ENCODE results near the gene ADAM15. TPM values are rescaled to one million over a fixed set of nuclear protein-coding genes. Genes with fewer than 3 reads are reported as not detected.
A peak's percentile ranks its signal among the peaks of the same experiment; 100 is the strongest.

ADAM15 gene
- total RNA-seq, 2 experiments from 2014 or later = 53.8 to 55.8 TPM

DNA sequence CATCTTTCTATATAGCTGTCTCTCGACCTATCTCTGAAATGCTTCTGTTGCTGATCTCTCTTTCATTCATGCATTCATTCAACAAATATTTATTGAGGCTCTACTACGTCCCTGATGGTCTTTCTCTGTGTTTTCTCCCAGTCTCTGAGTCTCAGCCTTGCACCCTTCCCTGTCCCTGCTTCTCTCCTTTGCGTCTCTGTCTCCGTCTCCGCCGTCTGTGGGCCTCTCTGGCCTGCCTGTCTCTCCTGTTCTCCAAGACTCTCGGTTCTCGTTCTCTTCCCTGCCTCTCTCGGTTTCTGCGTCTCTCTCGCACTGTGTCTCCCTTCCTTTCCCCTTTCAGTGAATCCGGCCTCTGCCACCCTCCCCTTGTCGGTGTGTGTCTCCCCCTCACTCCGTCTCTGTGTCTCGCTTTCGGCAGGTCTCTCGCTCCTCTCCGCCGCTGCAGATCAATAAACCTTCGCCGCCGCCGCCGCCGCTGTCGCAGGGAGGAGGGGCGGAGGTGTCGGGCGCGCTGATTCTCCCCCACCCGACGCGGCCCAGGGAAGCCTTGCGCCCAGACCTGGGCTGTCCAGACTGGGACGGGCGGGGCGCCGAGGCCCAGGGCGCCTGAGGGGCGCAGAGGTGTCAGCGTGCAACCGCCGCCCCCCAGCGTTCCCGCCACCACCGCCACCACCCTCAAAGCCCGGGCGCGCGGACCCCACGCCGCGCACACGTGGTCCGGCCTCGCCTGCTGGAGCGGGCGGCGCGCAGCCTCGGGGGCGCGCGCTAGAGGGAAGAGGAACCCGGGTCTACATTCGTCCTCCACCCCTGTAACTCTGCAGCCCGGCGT lies 30.6 kb downstream of the ADAM15 start:
- H3K27me3 Mint-ChIP-seq (ENCODE audit: low read depth) = peaks cover 42% of the 10 kb centered on the region
- no peak overlapping the region for H3K27ac Mint-ChIP-seq
- H3K4me1 Mint-ChIP-seq (ENCODE audit: low read depth) = peaks cover 44% of the 10 kb centered on the region
- peak overlapping the region; percentile 28 for H3K4me3 Mint-ChIP-seq
- no peak for DNase-seq
- intact Hi-C loops (cut with micrococcal nuclease) = loop anchor here (5.0 kb wide), 1 partner anchor 289 kb away; no protein-coding TSS in a partner anchor
- H3K36me3 Mint-ChIP-seq (ENCODE audit: low read depth) = no peaks in the 10 kb centered on the region
- no peaks in the 10 kb centered on the region for H3K9me3 Mint-ChIP-seq
- CTCF ChIA-PET = interaction anchor here (0.6 to 4.2 kb wide), 7 partner anchors 10 to 86 kb away, joined by 3 to 75 read pairs (median 4); partner anchors contain the start of gene EFNA4

DNA sequence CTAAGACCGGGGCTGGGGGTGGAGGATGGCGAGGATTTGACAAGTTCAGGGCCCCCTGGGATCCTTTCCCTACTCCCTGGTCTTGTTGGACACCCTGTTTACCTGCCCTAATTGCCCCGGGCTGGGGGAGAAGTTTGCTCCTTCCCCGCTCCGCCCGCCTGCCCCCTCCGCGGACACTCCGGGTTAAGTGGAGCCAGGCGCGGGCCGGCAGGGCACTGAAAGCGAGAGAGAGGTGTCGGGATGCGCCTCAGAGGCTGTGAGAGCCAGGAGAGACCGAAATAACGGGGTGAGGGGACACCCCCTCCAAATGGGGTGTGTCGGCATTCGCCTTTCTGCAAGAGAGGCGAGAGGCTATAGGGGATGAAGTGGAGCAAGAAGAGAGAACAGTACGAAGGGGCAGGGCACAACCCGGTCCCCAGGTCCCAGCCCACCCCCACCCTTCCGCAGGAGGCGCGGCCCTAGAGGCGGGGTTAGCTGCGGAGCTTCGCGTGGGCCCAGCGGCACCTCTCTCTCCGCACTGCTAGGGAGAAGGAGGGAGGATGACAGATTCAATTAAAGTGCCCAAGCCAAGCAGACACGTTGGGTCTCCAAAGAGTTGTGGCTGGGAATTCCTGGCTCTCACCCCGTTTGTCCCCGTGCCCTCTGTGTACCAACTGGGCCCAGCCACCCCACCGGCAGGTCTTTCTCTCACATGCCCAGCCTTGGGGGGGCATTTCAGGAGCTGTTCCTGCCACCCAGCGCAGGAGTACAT lies 31.4 kb downstream of the ADAM15 start:
- CTCF ChIA-PET = interaction anchor here (1.8 to 4.6 kb wide), 4 partner anchors 18 to 88 kb away, joined by 4 to 75 read pairs (median 62); partner anchors contain the start of genes EFNA4 and KRTCAP2
- intact Hi-C loops (cut with micrococcal nuclease) = loop anchor here (5.0 kb wide), 1 partner anchor 290 kb away; no protein-coding TSS in a partner anchor
- H3K9me3 Mint-ChIP-seq = no peaks in the 10 kb centered on the region
- H3K27ac Mint-ChIP-seq = no peak overlapping the region
- DNase-seq = no peak
- peaks cover 44% of the 10 kb centered on the region for H3K4me1 Mint-ChIP-seq (ENCODE audit: low read depth)
- H3K36me3 Mint-ChIP-seq (ENCODE audit: low read depth) = no peaks in the 10 kb centered on the region
- peaks cover 42% of the 10 kb centered on the region for H3K27me3 Mint-ChIP-seq (ENCODE audit: low read depth)
- peak overlapping the region; percentile 22 for H3K4me3 Mint-ChIP-seq

DNA sequence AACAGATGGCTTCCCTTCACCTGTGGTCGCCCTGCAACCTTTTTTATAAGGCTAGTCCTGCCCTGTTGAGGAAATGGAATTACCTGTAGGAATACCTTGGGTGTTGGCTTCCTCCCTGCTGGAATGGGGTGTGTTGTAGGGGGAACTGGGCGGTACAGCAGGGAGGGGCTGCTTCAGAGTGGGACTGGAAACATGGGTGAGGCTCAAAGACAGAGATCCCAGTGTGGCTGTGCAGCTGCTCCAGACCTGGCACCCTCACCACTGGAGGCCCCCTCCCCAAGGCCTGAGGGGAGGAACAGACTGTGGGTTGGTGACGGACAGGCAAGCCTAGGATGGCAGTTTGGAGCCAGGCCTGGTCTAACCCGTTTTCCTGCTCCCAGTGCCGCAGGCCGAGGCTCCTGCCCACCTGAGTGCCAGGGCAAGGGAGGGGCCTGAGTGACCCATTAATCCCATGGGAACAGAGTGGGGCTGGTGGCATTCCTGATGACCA lies 32.0 kb downstream of the ADAM15 start:
- H3K27ac Mint-ChIP-seq = no peak overlapping the region
- DNase-seq = no peak

DNA sequence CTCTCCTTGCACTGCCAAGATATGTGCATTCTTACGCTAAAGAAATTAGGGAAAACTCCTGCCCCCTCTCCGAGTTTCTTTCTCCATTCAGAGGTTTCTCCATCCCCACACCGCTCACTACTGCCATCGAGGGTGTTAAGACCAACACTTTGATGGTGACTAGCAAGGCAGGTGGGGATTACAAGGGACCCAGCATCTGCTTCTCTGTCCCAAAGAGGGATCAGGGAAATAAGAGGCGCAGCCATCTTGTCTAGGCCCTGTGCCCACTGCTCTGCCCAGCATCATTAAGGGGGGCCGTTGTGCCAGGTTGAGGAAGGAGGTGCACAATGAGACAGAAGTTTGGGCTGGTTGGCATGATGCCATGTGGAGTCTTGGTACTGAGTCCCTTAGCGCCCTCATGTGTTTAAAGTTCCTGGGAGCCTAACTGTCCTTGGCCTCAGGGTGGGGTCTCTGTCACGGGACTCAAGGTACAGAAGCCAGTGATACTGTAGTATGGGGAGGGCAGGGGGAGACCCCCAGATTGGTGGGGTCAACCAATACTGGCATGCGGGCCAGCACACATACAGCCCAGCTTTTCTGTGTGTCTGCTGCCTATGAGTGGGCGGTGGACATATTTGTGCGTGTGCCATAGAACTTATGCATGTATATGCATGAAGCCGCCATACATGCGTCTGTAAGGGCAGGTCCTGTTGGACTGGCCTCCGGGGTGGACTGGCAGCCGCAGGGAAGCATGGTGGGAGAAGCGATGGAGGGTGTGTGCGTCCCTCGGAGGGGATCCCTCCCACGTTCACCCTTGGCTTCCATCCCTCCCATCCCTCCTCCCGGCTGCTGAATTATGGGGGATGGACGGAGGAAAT lies 33.0 kb downstream of the ADAM15 start:
- no peaks in the 10 kb centered on the region for H3K9me3 Mint-ChIP-seq
- CTCF ChIA-PET = interaction anchor here (0.6 to 4.6 kb wide), 24 partner anchors 9 to 524 kb away, joined by 3 to 75 read pairs (median 5); partner anchors contain the start of genes ADAM15, EFNA4, KRTCAP2 and LENEP
- intact Hi-C loops (cut with micrococcal nuclease) = loop anchor here (1.0 to 5.0 kb wide), 8 partner anchors 13 to 525 kb away; partner anchors contain the start of genes ADAM15, CKS1B, EFNA4 and UBE2Q1
- H3K27me3 Mint-ChIP-seq (ENCODE audit: low read depth) = peaks cover 41% of the 10 kb centered on the region
- H3K27ac Mint-ChIP-seq = no peak overlapping the region
- H3K4me3 Mint-ChIP-seq = peak overlapping the region; percentile 95
- H3K4me1 Mint-ChIP-seq (ENCODE audit: low read depth) = peaks cover 42% of the 10 kb centered on the region
- DNase-seq = peak; percentile 73
- H3K36me3 Mint-ChIP-seq (ENCODE audit: low read depth) = no peaks in the 10 kb centered on the region

More for the DNA sequence above, 32.0 kb downstream of the ADAM15 start:
- intact Hi-C loops (cut with micrococcal nuclease) = loop anchor here (5.0 kb wide), 1 partner anchor 291 kb away; no protein-coding TSS in a partner anchor
- Mint-ChIP-seq H3K4me1 (ENCODE audit: low read depth) (peaks cover 44% of the 10 kb centered on the region), H3K9me3 (no peaks in the 10 kb centered on the region), H3K27me3 (ENCODE audit: low read depth) (peaks cover 42% of the 10 kb centered on the region), H3K36me3 (ENCODE audit: low read depth) (no peaks in the 10 kb centered on the region), H3K4me3 (no peak overlapping the region)
- CTCF ChIA-PET = interaction anchor here (0.6 to 4.6 kb wide), 6 partner anchors 19 to 523 kb away, joined by 3 to 75 read pairs (median 28); partner anchors contain the start of genes EFNA4 and KRTCAP2

DNA sequence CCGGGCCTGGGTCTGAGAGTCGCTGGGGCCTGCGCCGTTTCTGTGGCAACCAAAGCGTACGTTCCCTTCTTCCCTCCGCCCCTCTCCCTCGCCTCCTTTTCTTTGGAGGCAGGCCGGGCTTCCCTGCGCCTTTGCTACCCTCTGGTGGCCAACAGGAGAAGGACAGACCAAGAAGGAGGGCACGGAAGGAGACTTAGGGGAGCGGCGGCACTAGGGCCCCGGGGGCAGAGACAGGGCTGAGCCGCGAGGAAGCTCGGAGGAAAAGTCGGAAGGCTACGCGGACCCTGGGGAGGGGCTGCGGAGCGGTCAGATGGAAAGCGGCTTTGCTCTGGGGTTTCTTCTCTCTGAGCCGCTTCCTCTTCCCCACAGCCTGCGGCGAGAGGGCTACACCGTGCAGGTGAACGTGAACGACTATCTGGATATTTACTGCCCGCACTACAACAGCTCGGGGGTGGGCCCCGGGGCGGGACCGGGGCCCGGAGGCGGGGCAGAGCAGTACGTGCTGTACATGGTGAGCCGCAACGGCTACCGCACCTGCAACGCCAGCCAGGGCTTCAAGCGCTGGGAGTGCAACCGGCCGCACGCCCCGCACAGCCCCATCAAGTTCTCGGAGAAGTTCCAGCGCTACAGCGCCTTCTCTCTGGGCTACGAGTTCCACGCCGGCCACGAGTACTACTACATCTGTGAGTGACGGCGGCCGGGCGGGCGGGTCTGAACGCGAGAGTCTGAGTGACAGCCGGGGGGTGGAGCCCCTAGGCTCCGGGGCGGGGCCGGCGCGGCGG lies 33.8 kb downstream of the ADAM15 start:
- peaks cover 34% of the 10 kb centered on the region for H3K4me1 Mint-ChIP-seq (ENCODE audit: low read depth)
- peak overlapping the region; percentile 88 for H3K27ac Mint-ChIP-seq
- intact Hi-C loops (cut with micrococcal nuclease) = loop anchor here (1.0 to 5.0 kb wide), 9 partner anchors 14 to 526 kb away; partner anchors contain the start of genes ADAM15, CKS1B, EFNA4 and UBE2Q1
- H3K36me3 Mint-ChIP-seq (ENCODE audit: low read depth) = no peaks in the 10 kb centered on the region
- H3K4me3 Mint-ChIP-seq = peak overlapping the region; percentile 95
- no peaks in the 10 kb centered on the region for H3K9me3 Mint-ChIP-seq
- peaks cover 33% of the 10 kb centered on the region for H3K27me3 Mint-ChIP-seq (ENCODE audit: low read depth)
- CTCF ChIA-PET = interaction anchor here (0.6 to 4.6 kb wide), 47 partner anchors 9 to 525 kb away, joined by 3 to 75 read pairs (median 4); partner anchors contain the start of genes ADAM15, CLK2, EFNA4 and KRTCAP2
- DNase-seq = peak; percentile 94

DNA sequence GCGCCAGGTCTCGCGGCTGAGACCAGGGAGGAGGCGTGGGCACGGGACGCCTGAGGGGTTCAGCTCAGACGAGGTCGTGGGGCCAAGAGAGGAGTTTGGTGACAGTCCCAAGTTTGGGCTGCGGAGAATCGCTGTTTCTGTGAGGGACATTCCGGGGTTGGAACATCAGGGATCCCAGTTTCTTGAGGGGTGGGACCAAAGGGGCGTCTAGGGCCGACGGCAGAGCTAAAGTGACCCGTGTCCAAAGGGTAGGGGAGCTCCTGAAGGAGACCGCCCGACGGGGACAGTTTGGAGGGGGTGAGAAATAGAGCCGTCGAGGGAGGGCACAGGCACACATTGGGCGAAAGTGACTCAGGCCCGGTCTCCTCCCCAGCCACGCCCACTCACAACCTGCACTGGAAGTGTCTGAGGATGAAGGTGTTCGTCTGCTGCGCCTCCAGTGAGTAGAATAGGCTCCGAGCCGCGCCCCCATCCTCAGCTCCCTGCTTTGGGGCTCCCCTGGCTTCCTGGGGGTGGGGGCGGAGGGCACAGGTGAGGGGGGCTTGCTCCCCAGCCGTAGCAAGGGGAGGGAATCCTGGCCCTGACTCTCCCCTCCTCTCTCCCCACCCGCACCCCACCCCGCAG lies 34.5 kb downstream of the ADAM15 start:
- DNase-seq = peak; percentile 89
- Mint-ChIP-seq H3K4me1 (ENCODE audit: low read depth) (peaks cover 33% of the 10 kb centered on the region), H3K27ac (peak overlapping the region; percentile 88), H3K4me3 (peak overlapping the region; percentile 95), H3K9me3 (no peaks in the 10 kb centered on the region), H3K36me3 (ENCODE audit: low read depth) (no peaks in the 10 kb centered on the region), H3K27me3 (ENCODE audit: low read depth) (peaks cover 32% of the 10 kb centered on the region)
- CTCF ChIA-PET = interaction anchor here (0.7 to 4.6 kb wide), 42 partner anchors 10 to 526 kb away, joined by 3 to 75 read pairs (median 4); partner anchors contain the start of genes ADAM15, CLK2, EFNA4 and KRTCAP2
- intact Hi-C loops (cut with micrococcal nuclease) = loop anchor here (1.0 to 2.0 kb wide), 4 partner anchors 69 to 527 kb away; partner anchors contain the start of genes UBE2Q1 and ZBTB7B

DNA sequence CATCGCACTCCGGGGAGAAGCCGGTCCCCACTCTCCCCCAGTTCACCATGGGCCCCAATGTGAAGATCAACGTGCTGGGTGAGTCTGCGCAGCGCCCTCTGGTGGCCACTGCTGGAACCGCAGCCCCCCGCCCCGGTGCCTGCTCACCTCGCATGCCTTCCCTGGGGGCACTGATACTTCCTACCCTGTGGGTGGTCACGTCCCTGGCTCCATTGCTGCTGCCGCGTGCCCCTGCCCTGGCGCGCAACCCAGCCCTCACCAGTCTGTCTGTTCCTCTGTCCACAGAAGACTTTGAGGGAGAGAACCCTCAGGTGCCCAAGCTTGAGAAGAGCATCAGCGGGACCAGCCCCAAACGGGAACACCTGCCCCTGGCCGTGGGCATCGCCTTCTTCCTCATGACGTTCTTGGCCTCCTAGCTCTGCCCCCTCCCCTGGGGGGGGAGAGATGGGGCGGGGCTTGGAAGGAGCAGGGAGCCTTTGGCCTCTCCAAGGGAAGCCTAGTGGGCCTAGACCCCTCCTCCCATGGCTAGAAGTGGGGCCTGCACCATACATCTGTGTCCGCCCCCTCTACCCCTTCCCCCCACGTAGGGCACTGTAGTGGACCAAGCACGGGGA lies 35.1 kb downstream of the ADAM15 start:
- intact Hi-C loops (cut with micrococcal nuclease) = loop anchor here (1.0 kb wide), 1 partner anchor 140 kb away; no protein-coding TSS in a partner anchor
- Mint-ChIP-seq H3K4me1 (ENCODE audit: low read depth) (peaks cover 32% of the 10 kb centered on the region), H3K27ac (no peak overlapping the region), H3K4me3 (peak overlapping the region; percentile 59), H3K27me3 (ENCODE audit: low read depth) (peaks cover 29% of the 10 kb centered on the region), H3K36me3 (ENCODE audit: low read depth) (no peaks in the 10 kb centered on the region), H3K9me3 (no peaks in the 10 kb centered on the region)
- DNase-seq = peak; percentile 85
- CTCF ChIA-PET = interaction anchor here (0.6 to 4.6 kb wide), 19 partner anchors 9 to 942 kb away, joined by 3 to 75 read pairs (median 5); partner anchors contain the start of genes ADAM15, EFNA4 and KRTCAP2

DNA sequence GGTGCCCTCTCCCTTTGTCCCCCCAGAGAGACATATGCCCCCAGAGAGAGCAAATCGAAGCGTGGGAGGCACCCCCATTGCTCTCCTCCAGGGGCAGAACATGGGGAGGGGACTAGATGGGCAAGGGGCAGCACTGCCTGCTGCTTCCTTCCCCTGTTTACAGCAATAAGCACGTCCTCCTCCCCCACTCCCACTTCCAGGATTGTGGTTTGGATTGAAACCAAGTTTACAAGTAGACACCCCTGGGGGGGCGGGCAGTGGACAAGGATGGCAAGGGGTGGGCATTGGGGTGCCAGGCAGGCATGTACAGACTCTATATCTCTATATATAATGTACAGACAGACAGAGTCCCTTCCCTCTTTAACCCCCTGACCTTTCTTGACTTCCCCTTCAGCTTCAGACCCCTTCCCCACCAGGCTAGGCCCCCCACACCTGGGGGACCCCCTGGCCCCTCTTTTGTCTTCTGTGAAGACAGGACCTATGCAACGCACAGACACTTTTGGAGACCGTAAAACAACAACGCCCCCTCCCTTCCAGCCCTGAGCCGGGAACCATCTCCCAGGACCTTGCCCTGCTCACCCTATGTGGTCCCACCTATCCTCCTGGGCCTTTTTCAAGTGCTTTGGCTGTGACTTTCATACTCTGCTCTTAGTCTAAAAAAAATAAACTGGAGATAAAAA lies 35.9 kb downstream of the ADAM15 start:
- Mint-ChIP-seq H3K27me3 (ENCODE audit: low read depth) (peaks cover 23% of the 10 kb centered on the region), H3K4me1 (ENCODE audit: low read depth) (peaks cover 30% of the 10 kb centered on the region), H3K4me3 (no peak overlapping the region), H3K27ac (no peak overlapping the region), H3K9me3 (no peaks in the 10 kb centered on the region), H3K36me3 (ENCODE audit: low read depth) (no peaks in the 10 kb centered on the region)
- no peak for DNase-seq
- intact Hi-C loops (cut with micrococcal nuclease) = loop anchor here (1.0 kb wide), 1 partner anchor 139 kb away; no protein-coding TSS in a partner anchor
- CTCF ChIA-PET = interaction anchor here (0.6 to 4.6 kb wide), 8 partner anchors 8 to 942 kb away, joined by 3 to 72 read pairs (median 4); partner anchors contain the start of genes ADAM15 and KRTCAP2

Measured in activated naive CD4-positive, alpha-beta T cell treated with anti-CD3 and anti-CD28 coated beads for 36 hours (primary cell).